ENCODE measurements around the gene EML6. TPM values are rescaled to one million over a fixed set of nuclear protein-coding genes. Genes with fewer than 3 reads are reported as not detected.

Gene EML6
- total and polyA plus RNA-seq, 2 of the 13 experiments (the other 11 are each of a cell fraction or from before 2014, with no cell fraction given), result 17.2 to 32.4 TPM

- TF ChIP-seq ZFP36L1 (CRISPR knock-in tag; IDR thresholded peaks at IDR 0.05) (peak; percentile 85), STAG1 (CRISPR knock-in tag; IDR thresholded peaks at IDR 0.05) (peak; percentile 5; the same call in 1 of the 2 replicates), ZNF335 (CRISPR knock-in tag; IDR thresholded peaks at IDR 0.05) (peak; percentile 63; the same call in 1 of the 2 replicates), ZBTB20 (CRISPR knock-in tag; IDR thresholded peaks at IDR 0.05; ENCODE audit: borderline replicate concordance, low read depth) (peak; percentile 65; the same call in 1 of the 2 replicates), ZSCAN9 (CRISPR knock-in tag; IDR thresholded peaks at IDR 0.05; ENCODE audit: borderline replicate concordance) (peak; percentile 61; the same call in 1 of the 2 replicates), ZFX (CRISPR knock-in tag; IDR thresholded peaks at IDR 0.05; ENCODE audit: low read depth) (peak; percentile 51; the same call in 1 of the 2 replicates), ZBTB26 (CRISPR knock-in tag; IDR thresholded peaks at IDR 0.05; ENCODE audit: borderline replicate concordance) (peak; percentile 48; the same call in 1 of the 2 replicates), ZBTB44 (CRISPR knock-in tag; IDR thresholded peaks at IDR 0.05) (no peak), ZNF124 (CRISPR knock-in tag; IDR thresholded peaks at IDR 0.05) (peak; percentile 93), ZNF747 (CRISPR knock-in tag; IDR thresholded peaks at IDR 0.05; ENCODE audit: borderline replicate concordance) (peak; percentile 69; the same call in 1 of the 2 replicates), IRX3 (CRISPR knock-in tag; IDR thresholded peaks at IDR 0.05; ENCODE audit: borderline replicate concordance, low read depth) (0 out of 2 replicates have a peak, but pooled peaks have one; percentile 15), CTCF (CRISPR knock-in tag; IDR thresholded peaks at IDR 0.05) (peak; percentile 51), NR1H2 (CRISPR knock-in tag; IDR thresholded peaks at IDR 0.05; ENCODE audit: borderline replicate concordance, low read depth) (peak; percentile 92), HES4 (CRISPR knock-in tag; IDR thresholded peaks at IDR 0.05; ENCODE audit: borderline replicate concordance) (peak; percentile 84; the same call in 1 of the 2 replicates), FOXA1 (IDR thresholded peaks at IDR 0.05) (no peak), FOXA1 (CRISPR knock-in tag; IDR thresholded peaks at IDR 0.05) (no peak; the same call in 1 of the 2 replicates), ZNF441 (CRISPR knock-in tag; IDR thresholded peaks at IDR 0.05; ENCODE audit: borderline replicate concordance) (peak; percentile 91), RELA (CRISPR knock-in tag; IDR thresholded peaks at IDR 0.05) (no peak; the same call in 1 of the 2 replicates), SP1 (IDR thresholded peaks at IDR 0.05) (no peak), SP1 (CRISPR knock-in tag; IDR thresholded peaks at IDR 0.05) (peak; percentile 70)
- TF ChIP-seq, protein P1, sequence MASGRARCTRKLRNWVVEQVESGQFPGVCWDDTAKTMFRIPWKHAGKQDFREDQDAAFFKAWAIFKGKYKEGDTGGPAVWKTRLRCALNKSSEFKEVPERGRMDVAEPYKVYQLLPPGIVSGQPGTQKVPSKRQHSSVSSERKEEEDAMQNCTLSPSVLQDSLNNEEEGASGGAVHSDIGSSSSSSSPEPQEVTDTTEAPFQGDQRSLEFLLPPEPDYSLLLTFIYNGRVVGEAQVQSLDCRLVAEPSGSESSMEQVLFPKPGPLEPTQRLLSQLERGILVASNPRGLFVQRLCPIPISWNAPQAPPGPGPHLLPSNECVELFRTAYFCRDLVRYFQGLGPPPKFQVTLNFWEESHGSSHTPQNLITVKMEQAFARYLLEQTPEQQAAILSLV (CRISPR knock-in tag; IDR thresholded peaks at IDR 0.05; ENCODE audit: borderline replicate concordance), result peak; percentile 93
- TF ChIP-seq, protein P2, sequence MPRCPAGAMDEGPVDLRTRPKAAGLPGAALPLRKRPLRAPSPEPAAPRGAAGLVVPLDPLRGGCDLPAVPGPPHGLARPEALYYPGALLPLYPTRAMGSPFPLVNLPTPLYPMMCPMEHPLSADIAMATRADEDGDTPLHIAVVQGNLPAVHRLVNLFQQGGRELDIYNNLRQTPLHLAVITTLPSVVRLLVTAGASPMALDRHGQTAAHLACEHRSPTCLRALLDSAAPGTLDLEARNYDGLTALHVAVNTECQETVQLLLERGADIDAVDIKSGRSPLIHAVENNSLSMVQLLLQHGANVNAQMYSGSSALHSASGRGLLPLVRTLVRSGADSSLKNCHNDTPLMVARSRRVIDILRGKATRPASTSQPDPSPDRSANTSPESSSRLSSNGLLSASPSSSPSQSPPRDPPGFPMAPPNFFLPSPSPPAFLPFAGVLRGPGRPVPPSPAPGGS (CRISPR knock-in tag; IDR thresholded peaks at IDR 0.05), result peak; percentile 90
These were observed at the start of gene EML6 (continued) for GRCh38 chr2:54723131-54723995.
